Right lobe of liver (tissue), 4 donors: Measurements from ENCODE around the gene ACIN1.

Experiments used
- CTCF ChIP-seq, 4 donors: fragments of 200-600 bp in 3 of 4; fragments of 450-650 bp in 1 of 4; IDR thresholded peaks; one replicate each; pipeline versions ENCODE4 v1.5.1 to v1.8.0; 2016 to 2022; ENCODE audit warnings: antibody characterized with exemption in 4 of 4, mild to moderate bottlenecking in 2 of 4
- POLR2A ChIP-seq: fragments of 450-650 bp; IDR thresholded peaks from one replicate; pipeline ENCODE4 v1.6.1; 2017; ENCODE audit warnings: antibody characterized with exemption, mild to moderate bottlenecking
- donor health status: DM: no; HTN: no; CAD: no.
- donor health status: DM: no; HTN: no; CAD: no.
- donor health status: DM: no; HTN: yes; CAD: no.

GRCh38 chr14:23071244-23071920 is 23.6 kb downstream of the ACIN1 start:
- TF ChIP-seq CTCF (IDR thresholded peaks at IDR 0.05) (no peak), POLR2A (peak; percentile 62)
